GM18861 (cell line): ENCODE data around the gene DIDO1.

Experiments used
- ATAC-seq: cut with Tn5 transposase; IDR thresholded peaks from one replicate; pipeline ENCODE4 v1.9.1; 2021; ENCODE audit not compliant: unreplicated experiment

DIDO1 gene

GRCh38 chr20:62926229-62927127 lies at the start of gene DIDO1:
TSS of gene DIDO1 (minus strand) at chr20:62926505.
- peak; percentile 81 for ATAC-seq

GRCh38 chr20:62975251-62975760 lies 49.0 kb upstream of the DIDO1 start:
- no peak for ATAC-seq

GRCh38 chr20:62972845-62973745 lies 46.8 kb upstream of the DIDO1 start:
- no peak for ATAC-seq

- ATAC-seq = peak; percentile 76
Measured at GRCh38 chr20:62971950-62972844, 45.9 kb upstream of the DIDO1 start.

GRCh38 chr20:62971211-62971949 lies 45.1 kb upstream of the DIDO1 start:
- no peak for ATAC-seq

- ATAC-seq = no peak
Measured at GRCh38 chr20:62970307-62971210, 44.3 kb upstream of the DIDO1 start.

GRCh38 chr20:62969939-62970306 lies 43.6 kb upstream of the DIDO1 start:
- ATAC-seq = no peak

- no peak for ATAC-seq
Measured at GRCh38 chr20:62969179-62969760, 43.0 kb upstream of the DIDO1 start.

GRCh38 chr20:62968378-62969178 lies 42.3 kb upstream of the DIDO1 start:
- ATAC-seq = no peak

- no peak for ATAC-seq
Measured at GRCh38 chr20:62967628-62968351, 41.5 kb upstream of the DIDO1 start.

GRCh38 chr20:62967149-62967501 lies 40.8 kb upstream of the DIDO1 start:
- no peak for ATAC-seq

GRCh38 chr20:62966212-62967148 lies 40.2 kb upstream of the DIDO1 start:
- ATAC-seq = no peak

GRCh38 chr20:62965363-62965771 lies 39.1 kb upstream of the DIDO1 start:
- ATAC-seq = no peak

GRCh38 chr20:62964700-62965099 lies 38.4 kb upstream of the DIDO1 start:
- no peak for ATAC-seq

- ATAC-seq = no peak
Measured at GRCh38 chr20:62963614-62964397, 37.5 kb upstream of the DIDO1 start.
